Measurements from ENCODE around the gene CLASP1.
"Not testable (repeated sequence)": the region's sequence is repeated elsewhere in the genome, so short reads cannot be mapped to it uniquely, and the experiment has no call there.

CLASP1 gene

DNA sequence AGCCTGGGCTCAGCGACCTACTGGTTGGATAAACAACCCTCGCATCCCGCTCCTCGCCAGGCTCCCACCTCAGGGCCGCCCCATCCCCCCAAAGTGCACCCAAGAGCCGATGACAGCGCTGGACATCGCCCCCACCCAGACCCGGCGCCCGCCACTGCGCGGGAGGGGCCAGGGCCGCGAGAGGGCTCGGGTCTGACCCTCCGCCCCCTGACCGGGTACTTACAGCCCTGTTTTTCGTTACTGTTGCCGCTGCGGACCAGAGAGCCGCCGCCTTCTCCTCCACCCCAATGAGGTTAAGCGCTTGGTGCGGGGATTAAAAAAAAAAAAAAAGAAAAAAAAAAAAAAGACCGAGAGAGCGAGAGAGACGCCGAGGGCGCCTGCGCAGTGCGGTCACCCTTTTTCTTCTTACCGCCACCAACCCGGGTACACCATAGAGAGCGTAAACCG is at the start of gene CLASP1:
Gene CLASP1, minus strand, starts transcription at position 314 of the 447 bp plus-strand sequence. CDS start 43,567 bp downstream, outside the sequence.
- peak in 33 of 51 donors; percentile 35 to 89 (median 73) for DNase-seq

DNA sequence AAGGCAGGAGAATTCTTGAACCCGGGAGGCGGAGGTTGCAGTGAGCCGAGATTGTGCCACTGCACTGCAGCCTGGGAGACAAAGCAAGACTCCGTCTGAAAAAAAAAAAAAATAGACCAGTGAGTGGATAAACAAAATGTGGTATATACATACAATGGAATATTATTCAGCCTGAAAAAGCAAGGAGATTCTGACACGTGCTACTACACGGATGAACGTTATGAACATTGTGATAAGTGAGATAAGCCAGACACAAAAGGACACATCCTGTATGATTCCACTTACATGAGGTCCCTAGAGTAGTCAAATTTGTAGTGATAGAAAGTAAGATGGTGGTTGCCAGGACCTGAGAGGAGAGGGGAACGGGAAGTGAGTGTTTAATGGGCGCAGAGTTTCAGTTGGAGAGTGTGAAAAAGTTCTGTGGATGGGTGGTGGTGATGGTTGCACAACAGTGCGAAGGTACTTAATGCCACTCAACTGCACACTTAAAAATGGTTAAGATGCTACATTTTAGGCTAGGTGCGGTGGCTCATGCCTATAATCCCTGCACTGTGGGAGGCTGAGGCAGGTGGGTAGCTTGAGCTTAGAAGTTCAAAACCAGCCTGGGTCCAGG is 49.2 kb upstream of the CLASP1 start:
- DNase-seq = no peak

GRCh38 chr2:121697108-121697631 is 47.9 kb upstream of the CLASP1 start:
- DNase-seq = no peak

GRCh38 chr2:121696410-121696930 is 47.2 kb upstream of the CLASP1 start:
- no peak for DNase-seq

GRCh38 chr2:121695171-121695451 is 45.8 kb upstream of the CLASP1 start:
- no peak for DNase-seq

GRCh38 chr2:121694398-121695170 is 45.3 kb upstream of the CLASP1 start:
- DNase-seq = no peak

DNA sequence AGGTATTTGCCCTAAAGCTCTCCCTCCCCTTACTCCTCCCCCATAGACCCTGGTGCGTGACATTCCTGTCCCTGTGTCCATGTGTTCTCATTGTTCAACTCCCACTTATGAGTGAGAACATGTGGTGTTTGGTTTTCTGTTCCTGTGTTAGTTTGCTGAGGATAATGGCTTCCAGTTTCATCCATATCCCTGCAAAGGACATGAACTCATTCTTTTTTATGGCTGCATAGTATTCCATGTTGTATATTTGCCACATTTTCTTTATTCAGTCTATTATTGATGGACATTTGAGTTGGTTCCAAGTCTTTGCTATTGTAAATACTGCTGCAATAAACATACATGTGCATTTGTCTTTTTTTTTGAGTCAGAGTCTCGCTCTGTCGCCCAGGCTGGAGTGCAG is 41.3 kb upstream of the CLASP1 start:
- not testable (repeated sequence) for DNase-seq

GRCh38 chr2:121690095-121690494 is 40.8 kb upstream of the CLASP1 start:
- DNase-seq = no peak

- no peak for DNase-seq
These were observed 40.1 kb upstream of the CLASP1 start for GRCh38 chr2:121689356-121689755.

- no peak for DNase-seq
These were observed 39.6 kb upstream of the CLASP1 start for GRCh38 chr2:121688820-121689219.

GRCh38 chr2:121686902-121687301 is 37.6 kb upstream of the CLASP1 start:
- DNase-seq = no peak

DNA sequence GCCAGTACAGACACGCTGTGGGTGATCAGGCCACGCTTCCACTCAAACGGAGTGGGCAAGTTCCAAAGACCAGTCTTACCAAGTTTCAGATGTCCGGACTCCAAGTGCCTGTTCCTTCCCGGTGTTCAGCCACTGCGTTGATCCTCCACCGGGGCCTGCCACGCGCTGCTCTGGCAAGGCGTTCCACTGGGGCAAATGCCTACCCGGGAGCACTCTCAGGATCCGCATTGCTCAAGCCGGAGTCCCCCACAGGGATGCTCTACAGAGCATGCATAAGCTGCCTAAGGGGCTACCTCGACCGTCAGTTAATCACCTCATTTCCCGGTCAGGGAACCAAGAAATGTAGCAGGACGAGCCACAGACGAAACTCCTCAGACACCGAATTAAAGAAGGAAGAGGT is 37.0 kb upstream of the CLASP1 start:
- DNase-seq = no peak

DNA sequence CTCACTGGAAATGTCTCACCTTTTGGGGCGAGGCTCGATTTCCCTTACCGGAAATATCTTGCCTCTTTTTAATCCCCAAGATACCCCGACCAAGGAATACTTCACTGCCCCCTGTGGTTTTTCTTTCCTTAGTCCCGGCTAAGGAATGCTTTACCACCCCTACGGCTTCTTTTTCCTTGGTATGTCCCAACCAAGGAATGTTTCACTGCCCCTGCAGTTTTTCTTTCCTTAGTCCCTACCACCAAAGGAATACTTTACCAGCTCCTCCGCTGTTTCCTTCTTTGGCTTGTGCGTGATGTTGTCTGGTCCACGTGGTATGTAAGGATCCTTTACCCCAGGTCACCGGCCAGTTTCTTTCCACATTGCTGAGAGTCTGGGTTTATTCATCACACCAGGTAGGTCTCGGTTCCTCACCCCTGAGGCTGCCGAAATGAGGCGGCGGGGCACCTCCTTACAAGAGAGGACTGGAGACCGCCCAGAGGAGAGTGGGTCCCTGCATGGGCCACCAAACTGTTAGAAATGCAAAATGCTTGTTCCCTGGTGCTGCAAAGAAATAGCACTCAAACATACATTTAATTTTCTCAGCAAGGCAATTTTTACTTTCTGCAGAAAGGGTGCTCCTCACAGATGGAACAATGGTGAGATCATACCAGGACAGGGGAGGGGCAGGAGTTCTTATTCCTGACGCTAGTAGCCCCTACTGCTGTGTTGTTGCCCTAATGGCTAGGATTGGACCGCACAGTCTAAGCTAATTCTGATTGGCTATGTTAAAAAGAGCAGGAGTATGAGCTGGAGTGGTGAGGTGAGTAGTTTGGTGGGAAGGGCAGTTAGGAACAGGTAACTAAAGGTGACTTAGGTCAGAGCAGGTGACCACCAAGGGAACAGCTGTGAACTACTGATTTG is 33.4 kb upstream of the CLASP1 start:
- no peak for DNase-seq

DNA sequence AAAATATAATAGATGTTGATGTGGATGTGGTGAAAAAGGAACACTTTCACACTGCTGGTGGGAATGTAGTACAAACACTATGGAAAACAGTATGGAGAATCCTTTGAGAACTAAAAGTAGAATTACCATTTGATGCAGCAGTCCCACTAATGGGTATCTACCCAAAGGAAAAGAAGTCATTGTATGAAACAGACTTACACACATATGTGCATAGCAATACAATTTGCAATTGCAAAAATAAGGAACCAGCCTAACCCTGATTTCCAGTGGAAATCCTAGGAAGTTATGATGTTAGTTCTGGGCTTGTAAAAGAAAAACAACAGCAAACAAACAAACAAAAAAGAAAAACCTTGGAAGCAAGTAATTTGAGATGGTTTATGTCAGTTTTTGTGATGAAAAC is 28.6 kb upstream of the CLASP1 start:
- no peak for DNase-seq

DNA sequence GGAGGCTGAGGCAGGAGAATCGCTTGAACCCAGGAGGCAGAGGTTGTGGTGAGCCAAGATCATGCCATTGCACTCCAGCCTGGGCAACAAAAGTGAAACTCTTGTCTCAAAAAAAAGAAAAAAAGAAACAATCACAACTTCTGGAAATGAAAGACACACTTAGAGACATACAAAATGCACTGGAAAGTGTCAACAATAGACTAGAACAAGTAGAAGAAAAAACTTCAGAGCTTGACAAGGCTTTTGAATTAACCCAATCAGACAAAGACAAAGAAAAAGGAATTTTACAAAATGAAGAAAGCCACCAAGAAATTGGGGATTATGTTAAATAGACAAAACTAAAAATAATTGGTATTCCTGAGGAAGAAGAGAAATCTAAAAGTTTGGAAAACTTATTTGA is 22.4 kb upstream of the CLASP1 start:
- DNase-seq = not testable (repeated sequence)

DNA sequence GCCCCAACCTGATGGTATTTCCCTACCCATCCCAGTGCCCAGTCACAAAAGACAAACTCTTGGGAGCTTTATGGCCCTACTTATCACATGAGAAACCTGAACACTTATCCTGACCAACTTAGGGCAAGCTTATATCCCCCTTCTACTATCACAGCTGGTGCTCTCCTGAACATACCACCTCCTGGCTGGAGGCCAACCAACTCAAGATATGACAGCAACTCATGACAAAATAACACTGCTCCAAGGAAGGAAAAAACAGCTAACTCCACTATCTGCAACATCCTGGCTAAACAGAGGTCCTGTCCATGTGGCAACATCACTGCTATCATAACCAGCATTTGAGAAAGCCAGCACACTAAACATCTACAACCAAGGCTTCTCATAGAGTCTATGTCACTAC is 20.9 kb upstream of the CLASP1 start:
- no peak for DNase-seq

DNA sequence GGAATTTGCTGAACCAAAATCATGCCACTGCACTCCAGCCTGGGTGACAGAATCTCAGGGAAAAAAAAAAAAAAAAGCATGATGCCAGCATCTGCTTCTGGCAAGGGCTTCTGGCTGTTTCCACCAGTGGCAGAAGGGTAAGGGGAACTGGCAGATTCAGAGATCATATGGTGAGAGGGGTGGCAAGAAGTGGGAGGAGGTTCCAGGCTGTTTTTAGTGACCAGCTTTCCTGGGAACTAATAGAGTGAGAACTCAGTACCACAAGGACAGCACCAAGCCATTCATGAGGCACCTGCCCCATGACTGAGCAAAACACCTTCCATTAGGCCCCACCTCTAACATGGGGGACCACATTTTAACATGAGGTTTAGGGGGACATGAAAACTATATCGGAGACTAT is 18.4 kb upstream of the CLASP1 start:
- no peak for DNase-seq

- no peak for DNase-seq
These were observed 16.8 kb upstream of the CLASP1 start for GRCh38 chr2:121666042-121666441.

- peak in 1 of 51 donors; percentile 1 for DNase-seq
These were observed 16.2 kb upstream of the CLASP1 start for GRCh38 chr2:121665504-121665903.

- DNase-seq = no peak
These were observed 15.5 kb upstream of the CLASP1 start for GRCh38 chr2:121664713-121665112.

GRCh38 chr2:121664086-121664485 is 14.8 kb upstream of the CLASP1 start:
- no peak for DNase-seq

DNA sequence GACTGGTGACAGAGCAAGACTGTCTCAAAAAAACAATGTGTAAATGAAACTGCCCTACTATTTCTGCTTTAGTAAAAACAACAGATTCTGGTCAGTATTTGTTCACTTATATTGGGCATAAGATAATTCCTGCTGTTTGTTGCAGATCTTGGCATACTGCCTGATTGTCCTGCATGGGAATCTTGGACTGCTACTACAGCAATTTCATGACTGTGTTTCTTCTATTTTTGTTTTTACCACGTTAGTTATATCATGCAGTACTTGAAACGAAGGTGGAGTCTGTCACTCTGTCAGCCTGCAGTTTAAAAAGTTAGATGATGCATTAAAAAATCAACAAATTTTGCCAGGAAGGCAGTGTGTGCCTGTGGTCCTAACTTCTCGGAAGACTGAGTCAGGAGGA is 14.2 kb upstream of the CLASP1 start:
- no peak for DNase-seq

All from hypothalamus (tissue), 51 donors.